Type B pancreatic cell (in vitro differentiated cells): ENCODE data around the gene MYOCD. TPM values are rescaled to one million over a fixed set of nuclear protein-coding genes. Genes with fewer than 3 reads are reported as not detected.
A peak's percentile ranks its signal among the peaks of the same experiment; 100 is the strongest.

Source experiments
- DNase-seq: peaks from one replicate; pipeline ENCODE4 v3.0.0; 2021; ENCODE audit warnings: mixed read lengths; ENCODE audit not compliant: unreplicated experiment; ENCODE audit errors: extremely low spot score
- H3K27ac Mint-ChIP-seq: 2 replicates; pipeline ENCODE4 v1.8.0; 2021; ENCODE audit warnings: mild to moderate bottlenecking, mixed read lengths
- H3K27me3 Mint-ChIP-seq: 2 replicates; pipeline ENCODE4 v1.8.0; 2021; ENCODE audit warnings: mixed read lengths
- H3K36me3 Mint-ChIP-seq: 2 replicates; pipeline ENCODE4 v1.8.0; 2021; ENCODE audit warnings: mixed read lengths
- H3K4me1 Mint-ChIP-seq: one replicate; pipeline ENCODE4 v1.8.0; 2021; ENCODE audit warnings: mixed read lengths; ENCODE audit not compliant: unreplicated experiment
- H3K4me3 Mint-ChIP-seq: 2 replicates; pipeline ENCODE4 v1.8.0; 2021; ENCODE audit warnings: mild to moderate bottlenecking, mixed read lengths
- H3K9me3 Mint-ChIP-seq: 2 replicates; pipeline ENCODE4 v1.8.0; 2021; ENCODE audit warnings: mixed read lengths
- CTCF ChIP-seq: fragments of 200-600 bp; sonication (generic); conservative IDR thresholded peaks from 2 replicates; pipeline ENCODE4 v1.5.0; 2021; ENCODE audit warnings: antibody characterized with exemption, mild to moderate bottlenecking
- long read RNA-seq: library from polyadenylated mRNA; unstranded; transcript quantifications from one replicate; pipeline ENCODE4 v2.0.0, GENCODE V29; 2020
- total RNA-seq: library from RNA; stranded (reverse); gene quantifications from 2 replicates; pipeline ENCODE4 v1.2.1, GENCODE V29; 2021; ENCODE audit warnings: low replicate concordance

Gene MYOCD
- 0.07 and 0.31 TPM in 2 replicates for total RNA-seq
- long read RNA-seq, result 0 reads

GRCh38 chr17:12665263-12666210, at the start of gene MYOCD:
Gene MYOCD (plus strand): TSS chr17:12665890. CDS start chr17:12666189, 299 bp downstream.
- H3K27me3 Mint-ChIP-seq, result peaks cover 77% of the 10 kb centered on the region
- H3K27ac Mint-ChIP-seq, result no peak within 1 kb of the TSS
- peak within 1 kb of the TSS; percentile 87 for H3K4me3 Mint-ChIP-seq
- H3K4me1 Mint-ChIP-seq, result peaks cover 11% of the 10 kb centered on the region
- H3K36me3 Mint-ChIP-seq, result no peaks in the 10 kb centered on the region
- no peaks in the 10 kb centered on the region for H3K9me3 Mint-ChIP-seq
- DNase-seq, result peak; percentile 75
- peak; percentile 24 for TF ChIP-seq CTCF

- peaks cover 5% of the 10 kb centered on the region for H3K27me3 Mint-ChIP-seq
- no peak for DNase-seq
- H3K36me3 Mint-ChIP-seq, result no peaks in the 10 kb centered on the region
- no peaks in the 10 kb centered on the region for H3K4me1 Mint-ChIP-seq
- no peak for TF ChIP-seq CTCF
- no peaks in the 10 kb centered on the region for H3K9me3 Mint-ChIP-seq
- no peak overlapping the region for H3K27ac Mint-ChIP-seq
- no peak overlapping the region for H3K4me3 Mint-ChIP-seq
Measured at GRCh38 chr17:12616161-12616560, 49.5 kb upstream of the MYOCD start.

GRCh38 chr17:12618557-12618956, 47.1 kb upstream of the MYOCD start:
- H3K36me3 Mint-ChIP-seq, result no peaks in the 10 kb centered on the region
- no peak overlapping the region for H3K4me3 Mint-ChIP-seq
- TF ChIP-seq CTCF, result no peak
- H3K27ac Mint-ChIP-seq, result no peak overlapping the region
- peaks cover 5% of the 10 kb centered on the region for H3K27me3 Mint-ChIP-seq
- H3K9me3 Mint-ChIP-seq, result no peaks in the 10 kb centered on the region
- no peaks in the 10 kb centered on the region for H3K4me1 Mint-ChIP-seq
- no peak for DNase-seq

- no peaks in the 10 kb centered on the region for H3K36me3 Mint-ChIP-seq
- DNase-seq, result no peak
- H3K27ac Mint-ChIP-seq, result no peak overlapping the region
- no peak for TF ChIP-seq CTCF
- peaks cover 5% of the 10 kb centered on the region for H3K27me3 Mint-ChIP-seq
- no peak overlapping the region for H3K4me3 Mint-ChIP-seq
- no peaks in the 10 kb centered on the region for H3K9me3 Mint-ChIP-seq
- H3K4me1 Mint-ChIP-seq, result no peaks in the 10 kb centered on the region
Measured at GRCh38 chr17:12619459-12620199, 46.1 kb upstream of the MYOCD start.

- no peak overlapping the region for H3K27ac Mint-ChIP-seq
- H3K9me3 Mint-ChIP-seq, result no peaks in the 10 kb centered on the region
- no peak overlapping the region for H3K4me3 Mint-ChIP-seq
Measured at GRCh38 chr17:12620200-12620720, 45.4 kb upstream of the MYOCD start.

More at GRCh38 chr17:12620200-12620720, 45.4 kb upstream of the MYOCD start:
- TF ChIP-seq CTCF, result no peak
- Mint-ChIP-seq H3K4me1 (no peaks in the 10 kb centered on the region), H3K36me3 (no peaks in the 10 kb centered on the region), H3K27me3 (peaks cover 5% of the 10 kb centered on the region)
- no peak for DNase-seq
